Renal cortex interstitium (tissue), 11 donors: ENCODE results near the gene DHTKD1. TPM values are rescaled to one million over a fixed set of nuclear protein-coding genes. Genes with fewer than 3 reads are reported as not detected.
"Not testable (repeated sequence)": the region's sequence is repeated elsewhere in the genome, so short reads cannot be mapped to it uniquely, and the experiment has no call there.

Experiments
- DNase-seq, 11 donors: peaks; one replicate each; pipeline ENCODE4 v3.0.0-alpha.2; 2013; ENCODE audit warnings: low read depth in 9 of 11, low spot score in 4 of 11; ENCODE audit errors: extremely low read depth in 1 of 11
- polyA plus RNA-seq, 3 donors: library from polyadenylated mRNA; unstranded; fragments of 120-200 nt; gene quantifications; one replicate each; pipeline ENCODE4 v1.2.1, GENCODE V29; 2013; ENCODE audit not compliant: insufficient read length in 3 of 3

The DHTKD1 gene
- polyA plus RNA-seq, 3 donors: 28.6 to 38.0 (median 34.9) TPM

DNA sequence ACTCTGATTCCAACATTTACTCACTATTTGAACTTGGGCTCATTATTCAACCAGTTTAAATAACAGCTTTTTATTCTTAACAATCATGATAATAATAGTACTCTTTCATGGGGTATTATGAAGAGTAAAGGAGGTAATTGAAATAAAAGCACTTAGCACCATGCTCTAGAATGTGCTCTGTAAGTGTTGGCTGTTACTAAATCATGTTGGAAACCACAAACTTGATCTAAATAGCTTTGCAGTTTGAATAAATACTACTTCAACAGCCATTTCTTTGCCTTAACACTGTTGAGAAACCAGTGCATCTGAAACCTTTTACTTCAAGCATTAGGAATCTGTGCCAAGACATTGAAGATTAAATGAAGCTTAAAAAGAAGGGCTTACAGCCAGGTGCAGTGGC lies 18.2 kb upstream of the DHTKD1 start:
- DNase-seq: no peak

DNA sequence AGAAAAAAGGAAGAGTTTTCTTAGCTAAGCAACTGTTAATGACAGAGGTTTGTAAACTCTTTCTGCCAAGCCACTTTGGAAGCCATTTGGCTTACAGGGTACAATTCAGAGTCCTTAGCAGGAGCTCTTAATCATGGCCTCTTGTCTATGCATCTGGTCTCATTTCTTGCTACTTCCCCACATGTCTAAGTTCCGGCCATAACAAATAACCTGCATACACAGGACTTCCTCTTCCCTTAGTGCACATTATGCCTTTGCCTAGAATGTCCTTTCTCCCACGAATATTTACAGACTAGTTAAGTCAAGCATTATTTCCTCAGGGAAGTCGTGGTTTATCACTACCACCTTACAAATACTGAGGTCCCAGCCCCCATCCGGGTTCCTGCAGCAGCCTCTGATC lies 17.5 kb upstream of the DHTKD1 start:
- DNase-seq: no peak

DNA sequence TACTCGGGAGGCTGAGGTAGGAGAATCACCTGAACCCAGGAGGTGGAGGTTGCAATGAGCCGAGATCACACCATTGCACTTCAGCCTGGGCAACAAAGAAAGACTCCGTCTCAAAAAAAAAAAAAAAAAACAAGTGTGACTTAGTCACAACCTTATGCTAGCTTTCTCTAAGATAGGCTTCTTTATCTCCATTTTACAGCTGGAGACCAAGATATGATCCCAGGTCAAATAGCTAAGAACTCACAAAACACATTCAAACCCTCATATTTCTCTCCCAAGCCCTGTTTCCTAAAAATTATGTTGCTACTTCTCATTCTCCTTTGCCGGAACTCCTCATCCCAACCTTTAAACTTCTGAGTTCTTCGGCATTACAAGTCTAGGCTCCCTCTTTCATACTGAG lies 13.0 kb upstream of the DHTKD1 start:
- no peak for DNase-seq

- DNase-seq: no peak
Measured at GRCh38 chr10:12056748-12057147, 12.0 kb upstream of the DHTKD1 start.

DNA sequence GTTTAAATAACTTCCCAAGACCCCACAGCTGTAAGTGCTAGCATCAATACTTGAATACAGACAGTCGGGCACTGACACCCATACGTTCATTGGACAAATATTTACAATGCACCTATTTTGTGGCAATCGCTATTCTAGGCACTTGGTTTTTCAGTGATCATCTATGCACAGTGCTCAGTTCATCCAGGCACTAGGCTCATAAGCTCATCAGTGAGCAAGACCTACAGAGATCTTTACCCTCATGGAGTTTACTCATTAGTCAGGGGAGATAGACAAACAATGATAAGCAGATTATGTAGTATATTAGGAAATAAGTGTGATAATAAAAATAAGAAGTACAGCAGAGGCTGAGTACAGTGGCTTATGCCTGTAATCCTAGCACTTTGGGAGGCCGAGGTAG lies 7.6 kb upstream of the DHTKD1 start:
- DNase-seq: no peak

DNA sequence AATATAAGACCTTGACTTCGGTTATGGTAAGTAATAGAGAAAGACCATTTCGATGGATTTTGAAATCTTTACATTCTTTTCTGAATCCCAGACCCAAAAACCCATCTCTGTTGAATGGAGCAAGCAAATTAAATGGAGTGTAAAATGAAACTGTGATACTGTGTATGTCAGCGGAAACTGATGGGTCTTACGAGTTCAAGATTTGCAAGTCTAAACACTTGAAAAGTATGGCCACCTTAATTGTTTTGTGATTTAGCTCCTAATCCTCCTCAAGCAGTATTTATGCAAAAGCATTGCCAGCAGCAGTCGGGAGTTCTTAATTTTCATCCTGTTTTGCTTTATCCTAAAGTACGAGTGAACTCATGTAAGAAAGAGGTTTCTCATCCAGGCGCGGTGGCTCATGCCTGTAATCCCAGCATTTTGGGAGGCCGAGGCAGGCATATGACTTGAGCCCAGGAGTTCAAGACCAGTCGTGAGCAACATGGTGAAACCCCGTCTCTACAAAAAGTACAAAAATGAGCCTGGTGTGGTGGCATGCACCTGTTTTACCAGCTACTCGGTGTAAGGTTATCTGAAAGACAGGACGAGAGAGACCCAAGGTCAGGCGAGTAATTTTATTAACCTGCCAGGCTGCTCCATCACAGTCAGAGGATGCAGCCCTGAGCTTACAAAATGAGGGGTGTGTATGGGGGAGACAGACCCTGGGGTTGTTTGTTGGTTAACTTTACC lies 5.8 kb upstream of the DHTKD1 start:
- no peak for DNase-seq

- DNase-seq: no peak
Measured at GRCh38 chr10:12063483-12063818, 5.3 kb upstream of the DHTKD1 start.

DNA sequence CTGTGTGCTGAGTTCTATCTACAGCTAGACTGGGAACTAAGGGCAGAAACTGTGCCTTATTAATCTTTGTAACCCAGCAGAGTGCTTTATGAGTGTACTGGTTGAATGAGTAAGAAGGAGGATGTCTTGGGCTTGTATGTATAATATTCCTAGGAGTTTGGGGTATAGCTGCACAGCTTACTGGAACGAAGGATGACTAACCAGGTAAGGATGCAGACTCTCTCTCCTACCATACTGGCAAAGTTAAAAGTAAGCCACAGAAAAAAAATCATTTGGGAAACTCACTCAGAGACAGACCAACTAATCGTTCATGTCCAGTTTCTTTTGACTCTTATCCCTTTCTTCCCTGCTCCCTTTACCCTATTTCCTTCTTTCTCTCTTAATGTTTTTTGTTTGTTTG lies 1.4 kb upstream of the DHTKD1 start:
- DNase-seq: no peak

GRCh38 chr10:12071441-12071840 lies 2.7 kb downstream of the DHTKD1 start:
- DNase-seq: not testable (repeated sequence)

DNA sequence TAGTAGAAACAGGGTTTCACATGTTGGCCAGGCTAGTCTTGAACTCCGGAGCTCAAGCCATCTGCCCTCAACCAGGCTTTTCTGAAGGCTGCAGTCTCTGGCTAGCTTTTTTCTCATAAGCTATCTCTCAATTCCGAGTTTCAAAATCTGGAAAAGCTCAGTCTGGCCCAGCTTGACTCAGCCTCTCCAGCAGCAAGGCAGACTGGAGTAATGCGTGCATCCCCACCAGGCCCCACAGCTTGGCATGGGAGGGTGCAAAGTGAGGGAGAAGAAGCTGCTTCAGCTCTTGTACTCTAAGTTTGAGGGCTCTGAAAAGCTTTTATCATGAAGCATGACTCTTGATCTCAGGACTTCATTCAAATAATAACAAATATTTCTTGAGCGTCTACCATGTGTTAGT lies 4.8 kb downstream of the DHTKD1 start:
- DNase-seq: no peak

GRCh38 chr10:12077580-12078180 lies 8.9 kb downstream of the DHTKD1 start:
- no peak for DNase-seq

- no peak for DNase-seq
Measured at GRCh38 chr10:12081470-12081869, 12.7 kb downstream of the DHTKD1 start.

GRCh38 chr10:12081879-12082557 lies 13.3 kb downstream of the DHTKD1 start:
- no peak for DNase-seq

GRCh38 chr10:12088919-12089318 lies 20.2 kb downstream of the DHTKD1 start:
- DNase-seq: no peak

GRCh38 chr10:12091421-12091820 lies 22.7 kb downstream of the DHTKD1 start:
- no peak for DNase-seq

DNA sequence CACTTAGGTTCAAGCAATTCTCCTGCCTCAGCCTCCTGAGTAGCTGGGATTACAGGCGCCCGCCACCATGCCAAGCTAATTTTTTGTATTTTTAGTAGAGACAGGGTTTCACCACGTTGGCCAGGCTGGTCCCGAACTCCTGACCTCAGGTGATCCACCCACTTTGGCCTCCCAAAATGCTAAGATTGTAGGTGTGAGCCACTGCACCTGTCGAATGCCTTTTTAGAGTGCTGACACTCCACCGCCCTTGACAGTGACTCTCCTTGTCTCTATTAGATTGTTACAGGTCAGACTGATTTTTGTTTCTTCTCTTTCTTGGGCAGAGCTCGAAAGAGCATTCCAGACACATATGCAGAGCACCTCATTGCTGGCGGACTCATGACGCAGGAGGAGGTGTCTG lies 28.6 kb downstream of the DHTKD1 start:
- DNase-seq: not testable (repeated sequence)

DNA sequence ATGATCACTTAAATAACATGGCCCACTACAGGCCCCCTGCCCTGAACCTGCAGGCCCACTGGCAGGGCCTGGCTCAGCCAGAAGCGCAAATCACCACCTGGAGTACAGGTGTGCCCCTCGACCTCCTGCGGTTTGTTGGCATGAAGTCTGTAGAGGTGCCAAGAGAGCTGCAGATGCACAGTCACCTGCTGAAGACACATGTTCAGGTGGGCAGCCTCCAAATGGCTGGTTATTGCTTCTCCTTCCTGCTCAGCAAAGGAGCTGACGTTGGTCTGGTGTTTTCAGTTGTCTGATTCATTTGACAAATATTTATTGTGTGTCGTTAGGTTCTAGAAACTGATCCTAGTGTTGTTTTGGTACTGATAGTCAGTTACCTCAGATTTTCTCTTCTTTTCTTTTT lies 29.0 kb downstream of the DHTKD1 start:
- DNase-seq: no peak

- no peak for DNase-seq
Measured at GRCh38 chr10:12098966-12099365, 30.2 kb downstream of the DHTKD1 start.

GRCh38 chr10:12103802-12104201 lies 35.0 kb downstream of the DHTKD1 start:
- DNase-seq: no peak

DNA sequence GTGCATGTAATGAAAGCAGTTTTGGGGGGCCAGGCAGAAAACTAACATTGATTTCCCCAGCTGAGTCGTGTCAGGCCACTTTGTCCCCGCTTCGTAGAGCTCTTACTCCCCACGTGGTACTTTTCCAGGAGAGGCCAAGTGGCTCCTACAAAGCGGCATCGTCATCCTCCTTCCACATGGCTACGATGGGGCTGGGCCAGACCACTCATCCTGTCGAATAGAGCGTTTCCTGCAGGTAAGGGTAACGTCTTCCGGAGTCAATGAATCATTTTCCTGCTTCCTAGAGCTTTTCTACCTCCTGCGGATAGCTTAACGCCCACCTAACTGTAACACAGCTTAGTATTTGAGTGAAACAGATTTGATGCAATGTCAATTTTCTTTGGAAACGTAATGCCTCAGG lies 39.0 kb downstream of the DHTKD1 start:
- DNase-seq: no peak

DNA sequence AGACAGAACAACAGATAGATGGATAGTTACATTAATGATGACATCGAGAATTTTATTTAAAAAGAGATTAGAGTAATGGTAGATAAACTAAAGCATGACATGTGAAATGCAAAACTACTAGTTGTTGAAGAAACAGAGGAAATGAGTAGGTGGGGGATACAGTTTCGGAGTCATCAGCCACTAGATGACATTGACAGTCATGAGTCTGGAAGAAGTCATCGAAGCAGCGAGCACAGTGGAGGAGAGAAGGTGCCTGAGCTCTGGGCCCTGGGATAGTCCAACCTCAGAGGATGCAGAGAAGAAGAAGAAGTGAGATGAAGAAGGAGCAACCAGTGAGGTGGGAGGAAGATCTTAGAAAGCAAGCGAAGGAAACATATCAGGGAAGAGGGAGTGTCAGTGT lies 40.5 kb downstream of the DHTKD1 start:
- DNase-seq: no peak
